Pancreas (tissue), 10 donors: ENCODE data around the gene DEFB115. TPM values are rescaled to one million over a fixed set of nuclear protein-coding genes. Genes with fewer than 3 reads are reported as not detected.
"Not testable (repeated sequence)": the region's sequence is repeated elsewhere in the genome, so short reads cannot be mapped to it uniquely, and the experiment has no call there.

Experiments
- ATAC-seq, 4 donors: fragments of 200-7000 bp; cut with Tn5 transposase; one replicate each; pipeline versions ENCODE4 v1.8.0 to v1.9.1; 2020; ENCODE audit warnings: mild to moderate bottlenecking in 4 of 4, moderate library complexity in 4 of 4
- DNase-seq, 6 donors: peaks; one replicate each; pipeline ENCODE4 v3.0.0-alpha.2; 2020
- FAIRE-seq: peaks from 2 replicates; lab custom pipeline; 2012; peaks lifted over from hg19 to GRCh38; lab: Jason Lieb, UNC
- H3K27ac ChIP-seq, 4 donors: fragments of 200-600 bp; sonication (generic); 1 replicate in 3 of 4; 2 replicates in 1 of 4; pipeline versions ENCODE4 v1.5.0 to v1.8.0; 2020
- H3K27me3 ChIP-seq, 4 donors: fragments of 200-600 bp; one replicate each; pipeline ENCODE4 v1.8.0; 2021
- H3K36me3 ChIP-seq, 3 donors: fragments of 200-600 bp; sonication (generic) in 1 of 3; one replicate each; pipeline versions ENCODE4 v1.5.0 to v1.8.0; 2020 to 2021
- H3K4me1 ChIP-seq, 3 donors: fragments of 200-600 bp; one replicate each; pipeline ENCODE4 v1.8.0; 2021
- H3K4me3 ChIP-seq, 4 donors: fragments of 200-600 bp; sonication (generic) in 2 of 4; one replicate each; pipeline versions ENCODE4 v1.5.0 to v1.8.0; 2020 to 2021
- H3K9me3 ChIP-seq, 4 donors: fragments of 200-600 bp; one replicate each; pipeline ENCODE4 v1.8.0; 2021
- WGBS, 2 donors: extraction: QIAGEN DNeasy Blood & Tissue Kit; methylation state at CpG; one replicate each; pipeline ENCODE4 v1.1.7; 2013; 5-methylcytosine and 5-hydroxymethylcytosine counted together
- intact Hi-C, 3 donors: fragments of 100-400 bp; cut with DNase I; formaldehyde crosslinking; loops; one replicate each; pipeline versions ENCODE4 v1.11.1 to v1.14.2; 2022
- polyA plus RNA-seq, 2 donors: library from polyadenylated mRNA; stranded (reverse); fragments of 200-250 nt; gene quantifications; one replicate each; pipeline ENCODE4 v1.2.3, GENCODE V29; 2013
- total RNA-seq, 6 donors: library from RNA; stranded (reverse); fragmentation: NEBNext Ultra II Directional in 4 of 6; extraction: Animal tissue kit (Norgen Biotek cat#: 25700) in 4 of 6; gene quantifications; one replicate each; pipeline versions ENCODE4 v1.2.1 to v1.2.4, GENCODE V29; 2021 to 2023
- TF ChIP-seq, protein P1 (sequence below), 4 donors: fragments of 200-600 bp; sonication (generic) in 3 of 4; IDR thresholded peaks; one replicate each; pipeline versions ENCODE4 v1.5.0 to v1.8.0; 2021; ENCODE audit warnings: antibody characterized with exemption in 4 of 4
- donor health status: healthy with polysubstance abuse.
- donor health status: DM: no; HTN: no; CAD: no; lungs with moderate emphysema.
- donor health status: DM: no; HTN: no; CAD: no.
- donor health status: control.
- donor health status: control.
- donor health status: Bipolar disorder and iron deficiency.
- donor health status: DM: yes; HTN: yes; CAD: no.
- donor health status: DM: no; HTN: no; CAD: no.
- donor health status: DM: no; HTN: no; CAD: no.
- donor health status: DM: yes; HTN: yes; CAD: no.

The DEFB115 gene
- total and polyA plus RNA-seq, 8 donors: not detected

DNA sequence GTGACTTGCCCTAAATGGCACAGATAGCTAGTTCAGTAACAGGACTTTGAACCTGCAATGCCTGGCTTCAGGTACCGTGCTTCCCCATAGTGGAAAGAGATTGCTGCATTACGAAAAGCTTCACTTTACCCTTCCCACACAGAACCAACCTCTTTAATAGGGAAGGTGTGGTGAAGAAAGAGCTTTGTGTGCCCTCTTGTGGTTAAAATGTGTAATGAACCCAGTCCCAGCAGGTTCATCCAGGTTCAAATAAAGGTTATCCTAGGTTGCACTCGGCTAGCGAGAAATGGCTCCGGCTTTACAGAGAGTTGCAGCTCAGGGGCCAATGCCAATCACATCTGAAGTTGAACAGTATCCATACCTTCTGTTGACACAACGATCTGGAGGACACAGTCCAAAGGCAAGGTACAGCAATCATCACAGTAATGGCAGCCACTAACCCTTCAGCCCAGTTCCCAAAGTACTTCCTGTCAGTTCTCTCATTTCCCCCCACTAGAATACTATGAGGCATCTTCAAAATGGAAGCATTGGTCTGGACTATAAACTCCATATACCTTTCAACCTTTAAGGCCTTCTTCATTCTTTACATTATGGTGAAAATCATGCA is 3.0 kb downstream of the DEFB115 start:
- Histone ChIP-seq H3K27ac (no peak overlapping the region), H3K36me3 (no peaks in the 10 kb centered on the region), H3K4me3 (no peak overlapping the region), H3K27me3 (no peaks in the 10 kb centered on the region), H3K9me3 (no peaks in the 10 kb centered on the region), H3K4me1 (no peaks in the 10 kb centered on the region)
- ATAC-seq (peak in 1 of 4 donors; percentile 32), DNase-seq (no peak), FAIRE-seq (no peak)
- TF ChIP-seq, protein P1, sequence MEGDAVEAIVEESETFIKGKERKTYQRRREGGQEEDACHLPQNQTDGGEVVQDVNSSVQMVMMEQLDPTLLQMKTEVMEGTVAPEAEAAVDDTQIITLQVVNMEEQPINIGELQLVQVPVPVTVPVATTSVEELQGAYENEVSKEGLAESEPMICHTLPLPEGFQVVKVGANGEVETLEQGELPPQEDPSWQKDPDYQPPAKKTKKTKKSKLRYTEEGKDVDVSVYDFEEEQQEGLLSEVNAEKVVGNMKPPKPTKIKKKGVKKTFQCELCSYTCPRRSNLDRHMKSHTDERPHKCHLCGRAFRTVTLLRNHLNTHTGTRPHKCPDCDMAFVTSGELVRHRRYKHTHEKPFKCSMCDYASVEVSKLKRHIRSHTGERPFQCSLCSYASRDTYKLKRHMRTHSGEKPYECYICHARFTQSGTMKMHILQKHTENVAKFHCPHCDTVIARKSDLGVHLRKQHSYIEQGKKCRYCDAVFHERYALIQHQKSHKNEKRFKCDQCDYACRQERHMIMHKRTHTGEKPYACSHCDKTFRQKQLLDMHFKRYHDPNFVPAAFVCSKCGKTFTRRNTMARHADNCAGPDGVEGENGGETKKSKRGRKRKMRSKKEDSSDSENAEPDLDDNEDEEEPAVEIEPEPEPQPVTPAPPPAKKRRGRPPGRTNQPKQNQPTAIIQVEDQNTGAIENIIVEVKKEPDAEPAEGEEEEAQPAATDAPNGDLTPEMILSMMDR (IDR thresholded peaks at IDR 0.05): peak in 2 of 4 donors; percentile 12 to 26
- intact Hi-C loops: no loop called here
- 47 to 48% methylated on average over 6 of the region's 6 CpGs for WGBS, 2 donors

DNA sequence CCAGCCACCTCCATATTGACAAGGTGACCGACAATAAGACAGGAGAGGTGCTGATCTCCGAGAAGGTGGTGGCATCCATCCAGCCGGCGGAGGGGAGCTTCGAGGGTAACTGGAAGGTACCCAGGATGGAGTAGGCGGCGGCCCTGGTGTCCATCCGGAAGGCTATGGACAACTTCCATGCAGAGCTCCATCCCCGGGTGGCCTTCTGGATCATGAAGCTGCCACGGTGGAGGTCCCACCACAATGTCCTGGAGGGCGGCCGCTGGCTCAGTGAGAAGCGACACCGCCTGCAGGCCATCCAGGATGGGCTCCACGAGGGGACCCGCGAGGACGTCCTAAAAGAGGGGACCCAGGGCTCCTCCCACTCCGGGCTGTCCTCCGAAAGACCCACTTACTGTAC is 17.0 kb downstream of the DEFB115 start:
- Histone ChIP-seq H3K4me3 (no peak overlapping the region), H3K36me3 (no peaks in the 10 kb centered on the region), H3K9me3 (no peaks in the 10 kb centered on the region), H3K27ac (no peak overlapping the region), H3K4me1 (no peaks in the 10 kb centered on the region), H3K27me3 (no peaks in the 10 kb centered on the region)
- ATAC-seq (no peak), FAIRE-seq (no peak), DNase-seq (peak in 1 of 6 donors; percentile 54)
- TF ChIP-seq, protein P1 (IDR thresholded peaks at IDR 0.05): no peak
- 67 to 72% methylated on average over 20 of the region's 20 CpGs for WGBS, 2 donors
- intact Hi-C loops: no loop called here

DNA sequence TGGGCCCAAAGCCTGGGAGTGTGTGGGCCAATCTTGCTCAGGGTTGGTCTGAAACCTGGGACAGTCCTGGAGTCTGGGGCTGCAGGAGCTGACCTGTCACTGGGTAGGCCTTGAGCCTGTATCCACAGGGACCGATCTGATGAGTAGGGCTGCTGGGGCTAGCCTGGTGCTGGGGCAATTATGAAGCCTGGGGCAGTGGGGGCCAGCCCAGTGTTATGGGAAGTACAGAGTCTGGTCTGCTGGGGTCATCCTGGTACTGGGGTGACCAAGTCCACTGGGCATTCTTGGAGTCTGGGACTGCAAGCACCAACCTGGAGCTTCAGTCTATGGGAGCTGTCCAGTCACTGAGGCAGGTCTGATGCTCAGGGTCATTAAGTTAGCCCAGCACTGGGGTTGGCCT is 20.7 kb downstream of the DEFB115 start:
- 61 to 75% methylated on average over 1 of the region's 1 CpG for WGBS, 2 donors
- TF ChIP-seq, protein P1 (IDR thresholded peaks at IDR 0.05): no peak
- no peak for FAIRE-seq
- Histone ChIP-seq H3K9me3 (no peaks in the 10 kb centered on the region), H3K4me3 (no peak overlapping the region), H3K27me3 (no peaks in the 10 kb centered on the region), H3K4me1 (no peaks in the 10 kb centered on the region), H3K27ac (no peak overlapping the region), H3K36me3 (no peaks in the 10 kb centered on the region)
- intact Hi-C loops: no loop called here
- ATAC-seq: no peak
- no peak for DNase-seq

DNA sequence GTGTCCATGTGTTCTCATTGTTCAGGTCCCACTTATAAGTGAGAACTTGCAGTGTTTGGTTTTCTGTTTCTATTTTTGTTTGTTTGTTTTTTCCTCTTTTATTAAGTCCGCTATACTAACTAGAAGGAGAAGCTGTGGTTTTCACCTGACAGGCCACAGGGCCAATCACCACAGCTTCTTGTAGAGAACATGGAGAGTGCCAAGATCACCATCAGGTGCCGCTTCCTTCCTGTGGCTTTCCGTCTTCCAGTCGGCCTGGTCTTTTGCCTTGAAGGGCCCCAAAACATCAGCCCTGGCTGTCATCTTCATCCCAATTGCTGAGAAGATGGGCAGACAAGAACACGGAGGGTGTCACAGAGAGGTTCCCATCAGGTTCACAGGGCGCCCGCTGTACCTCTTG is 27.5 kb downstream of the DEFB115 start:
- not testable (repeated sequence) for FAIRE-seq

GRCh38 chr20:31308535-31309162 is 51.2 kb downstream of the DEFB115 start, which contains the start of gene DEFB116:
TSS of gene DEFB116 (minus strand) at chr20:31308585. CDS start at chr20:31308585, 0 bp downstream.
- FAIRE-seq: no peak
- Histone ChIP-seq H3K4me3 (no peak within 1 kb of the TSS), H3K4me1 (no peaks in the 10 kb centered on the region), H3K27me3 (no peaks in the 10 kb centered on the region), H3K36me3 (no peaks in the 10 kb centered on the region), H3K9me3 (no peaks in the 10 kb centered on the region), H3K27ac (no peak within 1 kb of the TSS)
- ATAC-seq: no peak
- no peak for DNase-seq
- 24 to 31% methylated on average over 8 of the region's 8 CpGs for WGBS, 2 donors
- TF ChIP-seq, protein P1 (IDR thresholded peaks at IDR 0.05): no peak
- intact Hi-C loops: no loop called here

More for the DNA sequence above, 27.5 kb downstream of the DEFB115 start:
- WGBS, 2 donors: 58 to 59% methylated on average over 7 of the region's 7 CpGs
- ATAC-seq, H3K36me3 ChIP-seq, H3K4me1 ChIP-seq, H3K9me3 ChIP-seq, intact Hi-C loops, H3K27me3 ChIP-seq, H3K27ac ChIP-seq, H3K4me3 ChIP-seq, DNase-seq: not testable (repeated sequence)

Other genes starting within 250 kb of the DEFB115 start
- gene DEFB116, start 50.9 kb downstream of the DEFB115 start, total RNA-seq: not detected
- gene DEFB116, start 50.9 kb downstream of the DEFB115 start, polyA plus RNA-seq: not detected
- not detected for gene DEFB118, start 110.9 kb downstream of the DEFB115 start, total RNA-seq
- not detected for gene DEFB118, start 110.9 kb downstream of the DEFB115 start, polyA plus RNA-seq
- gene DEFB119, start 132.9 kb downstream of the DEFB115 start, total RNA-seq: not detected
- not detected for gene DEFB119, start 132.9 kb downstream of the DEFB115 start, polyA plus RNA-seq
- gene DEFB121, start 148.6 kb downstream of the DEFB115 start, total RNA-seq: not detected
- gene DEFB121, start 148.6 kb downstream of the DEFB115 start, polyA plus RNA-seq: not detected
- gene DEFB123, start 183.0 kb downstream of the DEFB115 start, total RNA-seq: not detected
- gene DEFB123, start 183.0 kb downstream of the DEFB115 start, polyA plus RNA-seq: not detected
- gene DEFB124, start 217.5 kb downstream of the DEFB115 start, total RNA-seq: under 1 TPM in 1 of 6 donors, not detected in 5; 0.32 TPM
- gene DEFB124, start 217.5 kb downstream of the DEFB115 start, polyA plus RNA-seq: not detected
- gene REM1, start 217.6 kb downstream of the DEFB115 start, total RNA-seq: under 1 TPM in 5 of 6 donors, not detected in 1; 0.14 to 0.56 (median 0.26) TPM
- gene REM1, start 217.6 kb downstream of the DEFB115 start, polyA plus RNA-seq: 1 to 10 TPM in 1 of 2 donors, under 1 TPM in 1; 0.87 to 1.7 TPM